Suprapubic skin (tissue), 4 donors: ENCODE results near the gene LONP2. TPM values are rescaled to one million over a fixed set of nuclear protein-coding genes. Genes with fewer than 3 reads are reported as not detected.

Experiments
- DNase-seq, 2 donors: peaks; one replicate each; pipeline ENCODE4 v3.0.0-alpha.2; 2019; ENCODE audit warnings: low spot score in 2 of 2
- H3K27ac ChIP-seq: fragments of 200-600 bp; sonication (generic); one replicate; pipeline ENCODE4 v1.5.1; 2019
- H3K27me3 ChIP-seq: fragments of 200-600 bp; sonication (generic); one replicate; pipeline ENCODE4 v1.5.1; 2019
- H3K36me3 ChIP-seq: fragments of 200-600 bp; sonication (generic); one replicate; pipeline ENCODE4 v1.5.1; 2019
- H3K4me1 ChIP-seq: fragments of 200-600 bp; sonication (generic); one replicate; pipeline ENCODE4 v1.5.1; 2019
- H3K4me3 ChIP-seq: fragments of 200-600 bp; sonication (generic); one replicate; pipeline ENCODE4 v1.5.1; 2019; ENCODE audit warnings: mild to moderate bottlenecking
- H3K9me3 ChIP-seq: fragments of 200-600 bp; sonication (generic); one replicate; pipeline ENCODE4 v1.5.1; 2019
- EP300 ChIP-seq: sonication (generic); formaldehyde crosslinking; IDR thresholded peaks from one replicate; pipeline ENCODE4 v1.6.1; 2017; ENCODE audit warnings: antibody characterized with exemption
- POLR2A ChIP-seq, 2 donors: fragments of 450-650 bp; IDR thresholded peaks; one replicate each; pipeline ENCODE4 v1.6.1; 2017; ENCODE audit warnings: antibody characterized with exemption in 2 of 2, mild to moderate bottlenecking in 2 of 2, moderate library complexity in 2 of 2
- POLR2AphosphoS5 ChIP-seq, 3 donors: sonication (generic); formaldehyde crosslinking; IDR thresholded peaks; one replicate each; pipeline ENCODE4 v1.6.1; 2017; ENCODE audit warnings: antibody characterized with exemption in 3 of 3
- WGBS: methylation state at CpG from one replicate; pipeline ENCODE4 v1.1.5; 2018; 5-methylcytosine and 5-hydroxymethylcytosine counted together
- total RNA-seq, 4 donors: library from RNA; depleted of rRNA; stranded (reverse); fragments of >200 nt; gene quantifications; one replicate each; pipeline ENCODE4 v1.1.0, GENCODE V29; 2016
- TF ChIP-seq, protein P1 (sequence below), 2 donors: fragments of 200-600 bp in 1 of 2; fragments of 450-650 bp in 1 of 2; sonication (generic) in 1 of 2; IDR thresholded peaks; one replicate each; pipeline ENCODE4 v1.5.1; 2016 to 2019; ENCODE audit warnings: antibody characterized with exemption in 2 of 2, mild to moderate bottlenecking in 1 of 2, moderate library complexity in 1 of 2

LONP2 gene
- total RNA-seq, 4 donors from 2014 or later = 39.6 to 97.9 (median 52.8) TPM

DNA sequence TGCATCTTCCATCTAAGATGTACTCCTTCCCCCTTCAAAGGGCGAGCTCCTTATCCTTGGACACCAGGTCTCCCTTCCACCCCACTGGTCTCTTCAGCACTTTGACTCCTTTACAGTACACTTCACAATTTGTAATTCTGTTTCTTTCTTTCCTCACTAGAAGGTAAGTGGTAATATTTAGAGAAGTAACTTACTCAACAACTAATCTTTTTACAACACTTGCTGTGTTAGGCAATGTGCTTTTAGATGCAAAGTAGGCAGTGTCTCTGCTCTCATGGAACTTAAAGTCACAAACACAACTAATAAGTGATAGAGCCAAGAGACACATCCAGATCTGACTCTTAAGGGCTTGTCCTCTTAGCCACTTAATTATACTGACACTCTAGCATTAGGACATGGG lies 134.7 kb downstream of the LONP2 start:
- Histone ChIP-seq H3K36me3 (no peaks in the 10 kb centered on the region), H3K4me1 (peaks cover 86% of the 10 kb centered on the region), H3K9me3 (no peaks in the 10 kb centered on the region), H3K27me3 (no peaks in the 10 kb centered on the region), H3K27ac (no peak overlapping the region), H3K4me3 (no peak overlapping the region)
- DNase-seq = no peak
- WGBS = 93% methylated on average over 1 of the region's 1 CpG
- TF ChIP-seq EP300 (no peak), POLR2A (IDR thresholded peaks at IDR 0.05) (no peak), POLR2AphosphoS5 (IDR thresholded peaks at IDR 0.05) (no peak)
- TF ChIP-seq, protein P1, sequence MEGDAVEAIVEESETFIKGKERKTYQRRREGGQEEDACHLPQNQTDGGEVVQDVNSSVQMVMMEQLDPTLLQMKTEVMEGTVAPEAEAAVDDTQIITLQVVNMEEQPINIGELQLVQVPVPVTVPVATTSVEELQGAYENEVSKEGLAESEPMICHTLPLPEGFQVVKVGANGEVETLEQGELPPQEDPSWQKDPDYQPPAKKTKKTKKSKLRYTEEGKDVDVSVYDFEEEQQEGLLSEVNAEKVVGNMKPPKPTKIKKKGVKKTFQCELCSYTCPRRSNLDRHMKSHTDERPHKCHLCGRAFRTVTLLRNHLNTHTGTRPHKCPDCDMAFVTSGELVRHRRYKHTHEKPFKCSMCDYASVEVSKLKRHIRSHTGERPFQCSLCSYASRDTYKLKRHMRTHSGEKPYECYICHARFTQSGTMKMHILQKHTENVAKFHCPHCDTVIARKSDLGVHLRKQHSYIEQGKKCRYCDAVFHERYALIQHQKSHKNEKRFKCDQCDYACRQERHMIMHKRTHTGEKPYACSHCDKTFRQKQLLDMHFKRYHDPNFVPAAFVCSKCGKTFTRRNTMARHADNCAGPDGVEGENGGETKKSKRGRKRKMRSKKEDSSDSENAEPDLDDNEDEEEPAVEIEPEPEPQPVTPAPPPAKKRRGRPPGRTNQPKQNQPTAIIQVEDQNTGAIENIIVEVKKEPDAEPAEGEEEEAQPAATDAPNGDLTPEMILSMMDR (IDR thresholded peaks at IDR 0.05) = no peak

DNA sequence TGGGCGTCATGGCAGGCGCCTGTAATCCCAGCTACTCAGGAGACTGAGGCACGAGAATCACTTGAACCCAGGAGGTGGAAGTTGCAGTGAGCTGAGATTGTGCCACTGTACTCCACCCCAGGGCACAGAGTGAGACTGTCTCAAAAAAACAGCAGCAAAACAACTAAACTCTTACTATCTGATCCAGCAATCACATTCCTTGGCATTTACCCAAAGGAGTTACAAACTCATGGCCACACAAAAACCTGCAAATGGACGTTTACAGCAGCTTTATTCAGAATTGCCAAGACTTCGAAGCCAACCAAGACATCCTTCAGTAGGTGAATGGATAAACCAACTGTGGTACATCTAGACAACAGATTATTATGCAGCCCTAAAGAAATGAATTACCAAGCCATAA lies 137.1 kb downstream of the LONP2 start:
- DNase-seq = no peak
- 71% methylated on average over 5 of the region's 5 CpGs for WGBS
- TF ChIP-seq, protein P1 (IDR thresholded peaks at IDR 0.05) = no peak
- no peak for TF ChIP-seq POLR2AphosphoS5 (IDR thresholded peaks at IDR 0.05)
- no peak for TF ChIP-seq EP300
- no peak for TF ChIP-seq POLR2A (IDR thresholded peaks at IDR 0.05)
- peaks cover 82% of the 10 kb centered on the region for H3K4me1 ChIP-seq
- no peak overlapping the region for H3K27ac ChIP-seq
- H3K4me3 ChIP-seq = no peak overlapping the region
- H3K27me3 ChIP-seq = no peaks in the 10 kb centered on the region
- H3K36me3 ChIP-seq = no peaks in the 10 kb centered on the region
- no peaks in the 10 kb centered on the region for H3K9me3 ChIP-seq

DNA sequence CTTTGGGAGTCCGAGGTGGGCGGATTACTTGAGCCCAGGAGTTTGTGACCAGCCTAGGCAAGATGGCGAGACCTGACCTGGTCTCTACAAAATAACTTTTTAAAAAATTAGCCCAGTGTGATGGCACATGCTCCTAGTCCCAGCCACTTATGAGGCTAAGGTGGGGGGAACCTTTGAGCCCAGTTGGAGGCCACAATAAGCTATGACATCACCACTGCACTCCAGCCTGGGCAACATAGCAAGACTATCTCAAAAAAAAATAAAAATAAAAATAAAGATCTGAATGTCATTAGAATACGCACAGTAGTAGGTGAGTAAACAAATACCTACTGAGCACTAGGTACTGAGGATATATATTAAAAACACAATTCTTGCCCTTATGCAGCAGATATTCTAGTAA lies 138.0 kb downstream of the LONP2 start:
- WGBS = 88% methylated on average over 4 of the region's 4 CpGs
- no peak overlapping the region for H3K4me3 ChIP-seq
- no peaks in the 10 kb centered on the region for H3K9me3 ChIP-seq
- no peak for DNase-seq
- no peaks in the 10 kb centered on the region for H3K27me3 ChIP-seq
- no peaks in the 10 kb centered on the region for H3K36me3 ChIP-seq
- TF ChIP-seq POLR2AphosphoS5 (IDR thresholded peaks at IDR 0.05) (no peak), POLR2A (IDR thresholded peaks at IDR 0.05) (no peak), EP300 (no peak)
- TF ChIP-seq, protein P1 (IDR thresholded peaks at IDR 0.05) = no peak
- H3K27ac ChIP-seq = no peak overlapping the region
- H3K4me1 ChIP-seq = peaks cover 78% of the 10 kb centered on the region

DNA sequence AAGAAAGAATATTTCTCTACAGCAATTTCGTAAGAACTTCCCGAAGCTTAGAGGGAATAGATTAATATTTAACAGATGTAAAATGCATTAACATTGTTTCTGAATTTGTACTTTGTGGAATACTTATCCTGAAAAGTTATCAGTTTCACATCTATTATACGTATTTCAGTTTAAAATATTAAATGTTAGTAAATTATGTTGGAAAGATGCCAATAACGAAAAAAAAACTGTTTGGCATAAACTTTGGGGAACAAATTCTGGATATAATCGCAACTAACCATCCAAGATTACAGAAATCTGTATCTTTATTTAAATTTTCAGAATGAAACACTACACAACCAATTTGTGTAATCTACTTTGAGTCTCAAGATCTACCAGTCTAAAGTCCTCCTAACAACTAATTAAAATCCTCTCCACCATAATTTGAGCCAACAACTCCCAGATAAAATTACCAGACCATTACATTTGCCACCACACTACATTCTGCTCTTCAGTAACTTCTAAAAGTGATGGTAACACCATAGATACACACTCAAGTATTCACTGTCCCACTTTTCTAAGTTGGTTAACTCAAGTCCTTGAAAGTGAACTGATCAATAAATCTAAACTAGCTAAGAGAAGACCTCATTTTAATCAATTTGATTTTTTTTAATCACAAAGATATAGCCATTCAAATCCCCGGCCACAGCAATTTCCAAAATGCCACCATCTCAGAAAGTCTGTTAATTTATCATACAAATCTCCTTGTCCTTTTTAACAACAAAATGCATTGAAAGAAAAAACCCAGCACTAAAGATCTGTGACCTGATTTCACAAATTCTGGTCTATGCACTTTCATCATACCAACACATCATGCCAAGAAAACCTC lies 139.1 kb downstream of the LONP2 start:
- no peak for TF ChIP-seq POLR2AphosphoS5 (IDR thresholded peaks at IDR 0.05)
- TF ChIP-seq POLR2A (IDR thresholded peaks at IDR 0.05) = no peak
- TF ChIP-seq EP300 = no peak
- TF ChIP-seq, protein P1 (IDR thresholded peaks at IDR 0.05) = no peak
- Histone ChIP-seq H3K4me1 (peaks cover 67% of the 10 kb centered on the region), H3K9me3 (no peaks in the 10 kb centered on the region), H3K27ac (peak overlapping the region; percentile 100), H3K27me3 (no peaks in the 10 kb centered on the region), H3K36me3 (no peaks in the 10 kb centered on the region), H3K4me3 (peak overlapping the region; percentile 98)
- WGBS = 28% methylated on average over 6 of the region's 6 CpGs
- no peak for DNase-seq

DNA sequence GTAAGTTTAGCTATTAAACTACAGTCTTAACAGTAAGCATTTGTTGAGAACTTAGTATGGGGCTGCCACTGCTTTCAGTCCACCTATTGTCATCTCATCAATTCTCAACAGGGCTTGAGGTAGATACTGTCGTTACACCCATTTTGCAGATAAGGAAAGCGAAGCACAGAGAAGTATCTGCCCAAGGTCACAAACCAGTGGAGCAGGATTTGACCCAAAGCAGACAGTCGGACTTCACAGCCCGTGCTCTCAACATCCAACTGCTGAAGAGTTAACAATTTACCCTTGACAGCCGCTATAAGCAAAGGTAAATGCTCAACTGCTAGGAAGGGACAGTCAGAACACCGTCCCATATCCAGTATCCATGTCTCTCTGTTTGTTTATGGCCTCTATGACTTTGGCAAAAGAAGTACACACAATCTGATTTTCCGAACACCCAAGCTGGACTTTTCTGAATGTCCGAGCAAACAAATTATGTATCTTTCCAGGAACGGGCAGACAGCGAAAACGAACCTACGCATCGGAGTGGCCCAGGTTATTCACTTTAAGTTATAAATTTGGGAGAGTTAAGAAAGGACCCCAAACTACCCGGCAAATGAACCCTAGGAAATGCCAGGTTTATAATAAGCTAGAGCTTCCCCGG lies 139.9 kb downstream of the LONP2 start:
- no peak for DNase-seq
- H3K9me3 ChIP-seq = no peaks in the 10 kb centered on the region
- TF ChIP-seq POLR2A (IDR thresholded peaks at IDR 0.05) (no peak), POLR2AphosphoS5 (IDR thresholded peaks at IDR 0.05) (no peak), EP300 (no peak)
- TF ChIP-seq, protein P1 (IDR thresholded peaks at IDR 0.05) = no peak
- H3K4me1 ChIP-seq = peaks cover 60% of the 10 kb centered on the region
- no peaks in the 10 kb centered on the region for H3K36me3 ChIP-seq
- WGBS = 0% methylated on average over 15 of the region's 15 CpGs
- H3K27ac ChIP-seq = peak overlapping the region; percentile 100
- peak overlapping the region; percentile 98 for H3K4me3 ChIP-seq
- H3K27me3 ChIP-seq = no peaks in the 10 kb centered on the region
